HepG2 (cell line): ENCODE results near the gene HSD11B1L. TPM values are rescaled to one million over a fixed set of nuclear protein-coding genes. Genes with fewer than 3 reads are reported as not detected.
A peak's percentile ranks its signal among the peaks of the same experiment; 100 is the strongest.

Experiments
- BRF2 ChIP-seq: sonication (generic); formaldehyde crosslinking; IDR thresholded peaks from 2 replicates; pipeline ENCODE4 v1.8.1; 2022; ENCODE audit warnings: mild to moderate bottlenecking, missing genetic modification reagents
- GMEB2 ChIP-seq: IDR thresholded peaks from 2 replicates; pipeline ENCODE4 v1.6.1; 2016; ENCODE audit warnings: missing biosample characterization, missing genetic modification reagents, low read depth
- IRX3 ChIP-seq: sonication (generic); formaldehyde crosslinking; IDR thresholded peaks from 2 replicates; pipeline ENCODE4 v1.8.1; 2023; ENCODE audit warnings: mild to moderate bottlenecking, low read depth, missing genetic modification reagents, borderline replicate concordance
- MIER2 ChIP-seq: IDR thresholded peaks from 2 replicates; pipeline ENCODE4 v1.6.1; 2016; ENCODE audit warnings: missing biosample characterization, missing genetic modification reagents
- SRSF4 ChIP-seq: fragments of 200-400 bp; formaldehyde crosslinking; IDR thresholded peaks from one replicate; pipeline ENCODE4 v1.6.1; 2018; ENCODE audit warnings: mild to moderate bottlenecking, low read depth, low read length, moderate library complexity; ENCODE audit not compliant: poor library complexity, severe bottlenecking
- SRY ChIP-seq: sonication (generic); formaldehyde crosslinking; IDR thresholded peaks from 2 replicates; pipeline ENCODE4 v1.8.0; 2022; ENCODE audit warnings: mild to moderate bottlenecking, missing genetic modification reagents
- TAF1 ChIP-seq: sonication (generic); formaldehyde crosslinking; IDR thresholded peaks from 2 replicates; pipeline ENCODE4 v1.4.0; 2020; ENCODE audit warnings: missing genetic modification reagents
- ZNF335 ChIP-seq: sonication (generic); formaldehyde crosslinking; IDR thresholded peaks from 2 replicates; pipeline ENCODE4 v1.4.0; 2020; ENCODE audit warnings: missing genetic modification reagents
- ZNF574 ChIP-seq: sonication (generic); formaldehyde crosslinking; IDR thresholded peaks from 2 replicates; pipeline ENCODE4 v1.4.0; 2020; ENCODE audit warnings: missing genetic modification reagents
- ZNF609 ChIP-seq: sonication (generic); formaldehyde crosslinking; IDR thresholded peaks from 2 replicates; pipeline ENCODE4 v1.4.0; 2020; ENCODE audit warnings: mild to moderate bottlenecking, missing genetic modification reagents, borderline replicate concordance
- ZSCAN31 ChIP-seq: sonication (generic); formaldehyde crosslinking; IDR thresholded peaks from 2 replicates; pipeline ENCODE4 v1.5.0; 2020; ENCODE audit warnings: low read depth, mild to moderate bottlenecking, missing genetic modification reagents
- polyA plus RNA-seq, 8 experiments: library from polyadenylated mRNA; depleted of rRNA in 3 of 8; stranded (reverse) in 7 of 8; unstranded in 1 of 8; fragments of >200 nt; fragmentation: Illumina TruSeq in 4 of 8; extraction: Trizol in 4 of 8; gene quantifications; 2 replicates each; pipeline versions ENCODE4 v1.2.1 to v1.2.3, GENCODE V29; 2011 to 2016; ENCODE audit warnings: low read depth in 4 of 8, missing spikeins in 1 of 8, mixed read lengths in 1 of 8; ENCODE audit not compliant: insufficient read depth in 1 of 8
- total RNA-seq, 5 experiments: library from RNA; depleted of rRNA; stranded (reverse); fragments of >200 nt; fragmentation: Illumina TruSeq; extraction: Trizol; gene quantifications; 2 replicates each; pipeline ENCODE4 v1.2.3, GENCODE V29; 2016; ENCODE audit warnings: low read depth in 1 of 5
- TF ChIP-seq, protein P1 (sequence below): sonication (generic); formaldehyde crosslinking; IDR thresholded peaks from 2 replicates; pipeline ENCODE4 v1.4.0; 2020; ENCODE audit warnings: missing genetic modification reagents
- TF ChIP-seq, protein P2 (sequence below): sonication (generic); formaldehyde crosslinking; IDR thresholded peaks from 2 replicates; pipeline ENCODE4 v1.5.0; 2020; ENCODE audit warnings: missing genetic modification reagents

The HSD11B1L gene
- total and polyA plus RNA-seq, 2 of the 13 experiments (the other 11 are each of a cell fraction or from before 2014, with no cell fraction given): 2.8 to 3.9 TPM

- TF ChIP-seq, protein P1, sequence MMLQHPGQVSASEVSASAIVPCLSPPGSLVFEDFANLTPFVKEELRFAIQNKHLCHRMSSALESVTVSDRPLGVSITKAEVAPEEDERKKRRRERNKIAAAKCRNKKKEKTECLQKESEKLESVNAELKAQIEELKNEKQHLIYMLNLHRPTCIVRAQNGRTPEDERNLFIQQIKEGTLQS (CRISPR knock-in tag): no peak; the same call in 1 of the 2 replicates
- TF ChIP-seq IRX3 (CRISPR knock-in tag) (0 out of 2 replicates have a peak, but pooled peaks have one; percentile 58), GMEB2 (no peak), ZNF335 (CRISPR knock-in tag) (peak; percentile 82), ZSCAN31 (CRISPR knock-in tag) (peak; percentile 87), TAF1 (peak; percentile 100), ZNF574 (CRISPR knock-in tag) (peak; percentile 100), MIER2 (CRISPR knock-in tag) (no peak), BRF2 (CRISPR knock-in tag) (no peak), ZNF609 (CRISPR knock-in tag) (peak; percentile 67; the same call in 1 of the 2 replicates), SRY (peak; percentile 84), SRSF4 (no peak)
- TF ChIP-seq, protein P2, sequence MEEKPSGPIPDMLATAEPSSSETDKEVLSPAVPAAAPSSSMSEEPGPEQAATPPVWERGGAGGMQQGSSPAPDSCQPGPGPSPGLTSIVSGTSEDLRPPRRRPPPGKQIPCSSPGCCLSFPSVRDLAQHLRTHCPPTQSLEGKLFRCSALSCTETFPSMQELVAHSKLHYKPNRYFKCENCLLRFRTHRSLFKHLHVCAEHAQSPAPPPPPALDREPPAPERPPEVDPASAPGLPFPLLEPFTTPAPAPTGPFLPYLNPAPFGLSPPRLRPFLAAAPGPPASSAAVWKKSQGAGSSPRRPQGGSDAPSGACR (CRISPR knock-in tag): peak; percentile 77
Observed at GRCh38 chr19:5690125-5690954, 9.5 kb downstream of the HSD11B1L start, which contains the start of gene RPL36 (continued).
